Activated CD8-positive, alpha-beta memory T cell treated with anti-CD3 and anti-CD28 coated beads for 24 hours (primary cell): Measurements from ENCODE around the gene ANKAR.
"Not testable (repeated sequence)": the region's sequence is repeated elsewhere in the genome, so short reads cannot be mapped to it uniquely, and the experiment has no call there.

Source experiments
- DNase-seq: peaks from one replicate; pipeline ENCODE4 v3.0.0-alpha.2; 2020

The ANKAR gene

GRCh38 chr2:189674374-189675112 is at the start of gene ANKAR:
TSS of gene ANKAR (plus strand) at chr2:189674670. CDS start at chr2:189676491, 1,821 bp downstream.
- DNase-seq = peak; percentile 94

GRCh38 chr2:189625636-189626035 is 48.8 kb upstream of the ANKAR start:
- no peak for DNase-seq

GRCh38 chr2:189627789-189628188 is 46.7 kb upstream of the ANKAR start:
- no peak for DNase-seq

- no peak for DNase-seq
Measured at GRCh38 chr2:189628817-189629530, 45.5 kb upstream of the ANKAR start.

GRCh38 chr2:189629531-189630453 is 44.7 kb upstream of the ANKAR start:
- no peak for DNase-seq

- DNase-seq = no peak
Measured at GRCh38 chr2:189631849-189632248, 42.6 kb upstream of the ANKAR start.

GRCh38 chr2:189633392-189633811 is 41.1 kb upstream of the ANKAR start:
- no peak for DNase-seq

- no peak for DNase-seq
Measured at GRCh38 chr2:189635353-189635752, 39.1 kb upstream of the ANKAR start.

GRCh38 chr2:189638301-189639006 is 36.0 kb upstream of the ANKAR start:
- DNase-seq = no peak

- no peak for DNase-seq
Measured at GRCh38 chr2:189639007-189639609, 35.4 kb upstream of the ANKAR start.

GRCh38 chr2:189641002-189641401 is 33.5 kb upstream of the ANKAR start:
- DNase-seq = no peak

GRCh38 chr2:189641590-189641989 is 32.9 kb upstream of the ANKAR start:
- DNase-seq = no peak

- no peak for DNase-seq
Measured at GRCh38 chr2:189646521-189646920, 27.9 kb upstream of the ANKAR start.

GRCh38 chr2:189648846-189649509 is 25.5 kb upstream of the ANKAR start:
- DNase-seq = no peak

GRCh38 chr2:189651284-189651683 is 23.2 kb upstream of the ANKAR start:
- no peak for DNase-seq

- not testable (repeated sequence) for DNase-seq
Measured at GRCh38 chr2:189653464-189653863, 21.0 kb upstream of the ANKAR start.

GRCh38 chr2:189654641-189655040 is 19.8 kb upstream of the ANKAR start:
- no peak for DNase-seq

GRCh38 chr2:189657867-189658266 is 16.6 kb upstream of the ANKAR start:
- DNase-seq = peak; percentile 68

- DNase-seq = no peak
Measured at GRCh38 chr2:189658306-189659212, 15.9 kb upstream of the ANKAR start.

GRCh38 chr2:189659734-189660133 is 14.7 kb upstream of the ANKAR start:
- no peak for DNase-seq

- DNase-seq = no peak
Measured at GRCh38 chr2:189660803-189661147, 13.7 kb upstream of the ANKAR start.
